ENCODE results near the gene OR6X1.

Gene OR6X1

GRCh38 chr11:123754101-123754568 is at the start of gene OR6X1:
Gene OR6X1 (minus strand): TSS chr11:123754518. CDS start chr11:123754518, 0 bp downstream.
- no peak for DNase-seq

GRCh38 chr11:123801765-123802164 is 47.4 kb upstream of the OR6X1 start:
- DNase-seq: no peak

GRCh38 chr11:123800036-123800435 is 45.7 kb upstream of the OR6X1 start:
- DNase-seq: no peak

- no peak for DNase-seq
These were observed 45.1 kb upstream of the OR6X1 start for GRCh38 chr11:123799438-123799837.

GRCh38 chr11:123798513-123799252 is 44.4 kb upstream of the OR6X1 start:
- no peak for DNase-seq

- no peak for DNase-seq
These were observed 43.8 kb upstream of the OR6X1 start for GRCh38 chr11:123798079-123798478.

GRCh38 chr11:123797541-123797940 is 43.2 kb upstream of the OR6X1 start:
- DNase-seq: no peak

GRCh38 chr11:123797114-123797513 is 42.8 kb upstream of the OR6X1 start:
- DNase-seq: no peak

GRCh38 chr11:123796226-123796625 is 41.9 kb upstream of the OR6X1 start:
- DNase-seq: no peak

GRCh38 chr11:123783536-123783935 is 29.2 kb upstream of the OR6X1 start:
- no peak for DNase-seq

- DNase-seq: no peak
These were observed 24.2 kb upstream of the OR6X1 start for GRCh38 chr11:123778511-123778910.

GRCh38 chr11:123775715-123776549 is 21.6 kb upstream of the OR6X1 start:
- DNase-seq: no peak

GRCh38 chr11:123775289-123775688 is 21.0 kb upstream of the OR6X1 start:
- DNase-seq: no peak

- DNase-seq: no peak
These were observed 19.6 kb upstream of the OR6X1 start for GRCh38 chr11:123773959-123774358.

GRCh38 chr11:123773026-123773425 is 18.7 kb upstream of the OR6X1 start:
- DNase-seq: no peak

- no peak for DNase-seq
These were observed 17.3 kb upstream of the OR6X1 start for GRCh38 chr11:123771664-123772063.

- DNase-seq: no peak
These were observed 16.4 kb upstream of the OR6X1 start for GRCh38 chr11:123770712-123771111.

GRCh38 chr11:123765601-123766000 is 11.3 kb upstream of the OR6X1 start:
- DNase-seq: no peak

GRCh38 chr11:123762422-123762821 is 8.1 kb upstream of the OR6X1 start:
- DNase-seq: no peak

GRCh38 chr11:123760894-123761293 is 6.6 kb upstream of the OR6X1 start:
- DNase-seq: no peak

GRCh38 chr11:123757976-123758375 is 3.7 kb upstream of the OR6X1 start:
- no peak for DNase-seq

GRCh38 chr11:123755813-123756212 is 1.5 kb upstream of the OR6X1 start:
- DNase-seq: no peak

GRCh38 chr11:123755344-123755743 is 1.0 kb upstream of the OR6X1 start:
- DNase-seq: no peak

- no peak for DNase-seq
These were observed 1.2 kb downstream of the OR6X1 start for GRCh38 chr11:123753110-123753509.
